GM18868 (cell line): ENCODE measurements around the gene ARHGAP23.

Source experiments
- ATAC-seq: cut with Tn5 transposase; IDR thresholded peaks from one replicate; pipeline ENCODE4 v1.9.1; 2021; ENCODE audit warnings: mild to moderate bottlenecking, moderate library complexity; ENCODE audit not compliant: unreplicated experiment

The ARHGAP23 gene

DNA sequence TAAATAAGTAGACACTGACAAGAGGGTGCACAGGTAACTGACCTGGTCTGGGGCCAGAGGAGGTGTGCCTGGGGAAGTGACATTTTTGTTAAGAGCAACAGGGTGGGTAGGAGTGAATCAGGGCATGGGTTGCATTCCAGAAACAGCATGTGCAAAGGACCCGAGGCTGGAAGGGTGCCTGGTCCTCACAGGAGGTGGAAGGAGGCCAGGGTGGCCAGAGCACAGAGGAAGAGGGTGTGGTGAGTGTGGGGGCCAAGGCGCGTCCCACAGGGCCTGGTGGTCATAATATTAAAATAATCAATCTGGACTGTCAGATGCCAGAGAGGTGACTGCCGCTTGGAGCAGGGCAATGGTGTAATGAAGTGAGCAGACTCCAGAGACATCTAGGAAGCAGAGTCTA lies 14.3 kb downstream of the ARHGAP23 start:
- no peak for ATAC-seq

DNA sequence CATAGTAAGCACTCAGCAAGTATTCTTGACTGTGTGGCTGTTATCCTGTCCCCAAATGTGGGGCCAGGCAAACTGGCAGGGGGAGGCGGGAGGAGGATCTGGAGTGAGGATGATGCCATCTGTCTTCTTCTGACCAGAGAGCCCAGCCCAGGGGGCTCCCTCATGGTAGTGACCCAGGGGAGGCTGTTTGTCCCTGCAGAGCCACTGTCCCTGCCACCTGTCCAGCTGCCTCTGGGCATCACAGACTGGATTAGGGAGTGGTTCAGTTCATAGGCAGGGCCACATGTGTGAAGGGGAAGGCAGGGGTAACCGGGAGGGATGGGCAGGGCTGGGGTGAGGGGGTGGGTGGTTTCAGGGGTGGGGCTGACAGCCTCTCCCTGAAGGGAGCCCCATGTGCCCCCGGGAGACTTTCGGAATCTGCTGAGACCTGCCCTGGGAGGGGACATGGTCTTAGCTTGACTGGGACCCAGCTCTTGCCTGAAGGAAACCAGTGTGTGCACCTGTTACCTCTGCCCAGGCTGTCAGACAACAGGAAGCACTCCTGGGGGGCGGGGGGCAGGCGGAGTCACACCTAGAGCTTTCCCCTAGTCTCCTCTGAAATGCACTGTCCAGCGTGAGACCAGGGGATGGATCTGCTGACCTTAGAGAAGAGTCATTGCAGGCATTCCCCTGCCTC lies 15.2 kb downstream of the ARHGAP23 start:
- ATAC-seq: no peak

- no peak for ATAC-seq
These were observed 15.9 kb downstream of the ARHGAP23 start for GRCh38 chr17:38444151-38444550.

- ATAC-seq: no peak
These were observed 19.3 kb downstream of the ARHGAP23 start for GRCh38 chr17:38447502-38448085.

DNA sequence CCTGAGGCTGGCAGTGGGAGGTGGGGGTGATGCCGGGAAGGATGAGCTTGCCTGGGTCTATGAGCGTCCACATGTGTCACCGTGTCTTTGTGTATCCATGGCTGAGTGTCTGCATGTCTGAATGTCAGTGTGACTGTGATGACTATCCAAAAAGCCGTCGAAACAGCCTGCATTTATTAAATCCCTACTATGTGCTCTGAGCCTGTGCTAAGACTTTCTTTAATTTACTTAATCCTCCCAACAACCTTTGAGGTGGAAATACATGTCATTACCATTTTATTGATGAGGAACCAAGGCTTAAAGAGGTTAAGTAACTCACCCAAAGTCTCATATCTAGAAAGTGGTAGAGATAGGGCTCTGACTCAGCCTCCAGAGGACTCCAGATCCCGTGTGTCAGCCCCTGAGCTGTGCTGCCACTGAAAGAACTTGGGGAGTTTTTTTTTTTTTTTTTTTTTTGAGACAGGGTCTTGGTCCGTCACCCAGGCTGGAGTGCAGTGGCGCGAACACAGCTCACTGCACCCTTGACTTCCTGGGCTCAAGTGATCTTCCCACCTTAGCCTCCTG lies 20.0 kb downstream of the ARHGAP23 start:
- no peak for ATAC-seq

- no peak for ATAC-seq
These were observed 21.1 kb downstream of the ARHGAP23 start for GRCh38 chr17:38449364-38449763.

DNA sequence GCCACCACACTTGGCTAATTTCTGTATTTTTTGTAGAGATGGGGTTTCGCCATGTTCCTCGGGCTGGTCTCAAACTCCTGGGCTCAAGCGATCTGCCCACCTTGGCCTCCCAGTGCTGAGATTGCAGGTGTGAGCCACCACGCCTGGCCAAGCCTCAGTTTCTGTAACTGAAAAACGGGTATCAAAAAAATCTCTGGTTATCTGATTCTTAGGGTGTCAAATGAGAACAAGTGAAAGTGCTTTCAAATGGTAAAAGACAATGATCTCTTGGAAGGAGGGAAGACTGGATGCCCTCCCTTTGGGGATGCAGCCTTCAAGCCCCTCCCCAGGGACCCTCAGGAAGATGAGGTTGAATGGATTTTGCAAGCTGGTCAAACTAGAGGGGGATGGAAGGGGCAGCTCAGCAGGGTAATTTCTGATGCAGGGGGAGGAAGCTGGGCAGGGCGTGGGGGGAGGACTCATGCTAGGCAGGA lies 22.3 kb downstream of the ARHGAP23 start:
- ATAC-seq: no peak

- ATAC-seq: no peak
These were observed 23.0 kb downstream of the ARHGAP23 start for GRCh38 chr17:38451030-38451839.

- ATAC-seq: no peak
These were observed 23.7 kb downstream of the ARHGAP23 start for GRCh38 chr17:38451840-38452529.

GRCh38 chr17:38452719-38453118 lies 24.5 kb downstream of the ARHGAP23 start:
- ATAC-seq: no peak

- ATAC-seq: no peak
These were observed 25.7 kb downstream of the ARHGAP23 start for GRCh38 chr17:38453951-38454421.

DNA sequence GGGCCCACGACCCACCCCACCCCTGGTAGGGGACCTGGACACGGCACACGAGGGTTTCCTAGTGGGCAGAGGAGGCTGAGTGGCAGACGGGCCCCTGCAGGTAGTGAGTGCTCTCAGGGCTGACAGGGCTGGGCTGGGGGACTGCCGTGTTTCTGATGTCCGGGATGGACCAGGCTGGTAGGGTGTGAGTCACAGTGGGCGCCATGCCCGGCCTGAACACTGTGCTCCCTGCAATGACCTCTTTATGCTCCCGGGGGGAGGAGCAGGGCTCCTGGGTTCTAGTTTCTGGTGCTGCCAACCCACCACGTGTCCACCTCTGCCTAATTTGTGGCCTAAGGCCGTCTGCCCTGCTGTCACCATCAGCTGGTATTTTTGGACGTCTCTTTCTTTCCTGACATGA lies 26.3 kb downstream of the ARHGAP23 start:
- no peak for ATAC-seq

GRCh38 chr17:38455288-38455915 lies 27.1 kb downstream of the ARHGAP23 start:
- no peak for ATAC-seq

DNA sequence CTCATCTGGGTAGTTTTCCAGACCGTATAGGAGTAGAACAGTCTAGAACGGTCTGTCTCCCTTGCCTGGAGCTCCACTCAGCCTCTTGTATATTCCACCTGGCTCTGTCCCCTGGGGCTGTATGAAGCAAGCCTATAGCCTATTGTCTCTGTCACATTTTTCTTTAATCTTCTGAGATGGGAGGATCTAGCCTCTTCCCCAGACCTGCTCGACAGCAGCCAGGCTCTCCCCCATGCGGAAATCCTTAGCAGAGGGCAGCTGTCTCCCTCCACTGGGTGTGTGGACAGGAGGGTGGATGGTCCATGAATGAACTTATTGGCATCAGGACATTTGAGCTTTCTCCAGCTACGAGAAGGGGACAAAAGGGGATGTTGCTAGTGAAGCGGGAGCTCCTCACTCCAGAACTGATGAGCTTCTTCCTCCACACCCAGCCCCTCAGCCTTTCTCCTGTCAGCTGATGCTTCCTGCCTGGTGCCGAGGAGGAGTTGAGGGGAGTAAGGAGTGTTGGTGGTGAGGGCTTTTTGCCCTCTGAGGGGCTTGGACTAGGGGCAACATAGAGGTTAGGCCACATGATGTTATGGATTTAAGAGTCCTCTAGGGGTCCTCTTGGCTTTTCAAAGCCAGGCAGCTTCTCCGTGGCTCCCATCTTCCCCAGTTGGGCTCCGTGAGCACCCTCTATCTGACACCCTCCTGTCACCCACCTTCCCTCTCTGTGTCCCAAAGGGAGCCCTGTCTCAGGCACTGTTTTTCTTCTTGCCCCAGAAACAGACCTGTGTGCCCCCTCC lies 28.0 kb downstream of the ARHGAP23 start:
- ATAC-seq: no peak

GRCh38 chr17:38457577-38458371 lies 29.5 kb downstream of the ARHGAP23 start:
- ATAC-seq: no peak

- ATAC-seq: no peak
These were observed 30.3 kb downstream of the ARHGAP23 start for GRCh38 chr17:38458521-38458920.

DNA sequence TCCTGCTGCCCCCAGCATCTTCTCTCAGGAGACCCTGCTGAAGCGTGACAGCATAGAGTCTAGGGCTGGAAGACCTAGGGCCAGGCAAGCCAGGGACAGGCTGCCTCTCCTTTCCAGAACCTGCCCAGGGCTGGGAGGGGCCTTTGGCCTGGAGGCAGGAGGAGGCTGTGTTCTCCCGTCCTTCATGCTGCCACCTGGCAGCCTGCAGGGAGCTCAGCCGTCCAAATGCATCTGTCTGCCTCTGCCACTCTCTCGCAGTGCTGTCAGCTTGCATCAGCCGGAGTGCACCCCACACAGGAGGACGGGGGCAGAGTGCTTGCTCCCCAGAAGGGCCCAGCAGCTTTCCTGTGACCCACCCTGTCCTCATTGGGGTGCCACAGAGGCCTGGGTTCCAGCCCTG lies 31.3 kb downstream of the ARHGAP23 start:
- no peak for ATAC-seq

DNA sequence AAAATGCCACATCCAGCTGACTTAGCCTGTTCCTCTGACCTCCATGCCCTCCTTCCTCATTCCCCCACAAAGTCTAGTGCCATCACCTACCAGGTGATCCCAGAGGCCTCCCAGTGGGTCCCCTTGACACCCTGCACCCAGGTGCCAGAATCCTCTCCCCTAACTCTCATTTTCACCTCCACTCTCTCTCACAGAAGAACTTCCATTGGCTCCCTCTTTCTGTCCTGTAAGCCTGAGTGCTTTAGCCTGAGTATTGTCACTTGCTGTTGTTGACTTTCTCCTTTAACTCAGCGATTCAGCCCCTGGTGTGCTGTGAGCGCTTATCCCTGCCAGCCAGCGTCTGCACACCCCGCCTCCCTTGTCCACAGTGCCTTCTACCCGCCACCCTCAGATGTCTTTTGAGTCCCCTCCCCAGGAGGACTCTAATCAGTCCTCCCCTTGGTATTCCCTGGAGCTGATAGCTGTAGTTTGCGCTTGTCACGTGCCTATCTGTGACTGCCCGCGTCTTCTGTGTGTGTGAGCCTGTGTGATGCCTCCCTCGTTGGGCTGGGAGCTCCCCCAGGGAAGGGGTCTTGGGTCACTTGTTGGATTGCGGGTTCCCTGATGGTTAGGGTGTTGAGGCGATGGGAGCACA lies 31.9 kb downstream of the ARHGAP23 start:
- ATAC-seq: no peak
